ENCODE measurements around the gene NME3. TPM values are rescaled to one million over a fixed set of nuclear protein-coding genes. Genes with fewer than 3 reads are reported as not detected.

The NME3 gene
- total and polyA plus RNA-seq, 2 of the 13 experiments (the other 11 are each of a cell fraction or from before 2014, with no cell fraction given) = 10.4 to 15.9 TPM

DNA sequence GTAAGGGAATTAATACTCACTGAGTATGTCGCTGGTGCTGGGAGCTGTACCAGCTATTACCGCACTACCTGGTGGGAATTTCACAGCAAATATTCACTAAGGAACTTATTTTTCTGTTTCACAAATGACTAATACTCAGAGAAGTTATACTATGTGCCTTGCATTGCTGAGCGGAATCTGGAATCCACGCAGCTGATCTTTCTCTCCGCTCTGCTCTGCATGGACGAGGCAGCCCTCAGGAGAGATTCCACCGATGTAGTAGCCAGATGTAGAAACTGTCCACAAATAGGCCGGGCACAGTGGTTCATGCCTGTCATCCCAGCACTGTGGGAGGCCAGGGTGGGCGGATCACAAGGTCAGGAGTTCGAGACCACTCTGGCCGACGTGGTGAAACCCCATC is 17.1 kb downstream of the NME3 start:
- H3K4me2 ChIP-seq (ENCODE audit: low read depth, low read length) = no peak overlapping the region
- H3K9ac ChIP-seq (ENCODE audit: insufficient read depth, low read depth, low read length) = no peak overlapping the region
- no peaks in the 10 kb centered on the region for H3K27me3 ChIP-seq (ENCODE audit: control insufficient read depth in 1 of 2, insufficient read depth in 2 of 2, low read length in 2 of 2)
- H3K79me2 ChIP-seq (ENCODE audit: insufficient read depth, low read length) = no peaks in the 10 kb centered on the region
- in situ Hi-C loops (cut with HindIII; ENCODE audit: extremely low pct_ligation_motif_present, low pct_unique_long_range_greater_than_20kb) = no loop called here
- peaks cover 10 to 44% of the 10 kb centered on the region in 2 experiments; a peak in 4 of 5 replicates for H3K36me3 ChIP-seq (replicated peaks in 1 of 2; ENCODE audit: control insufficient read depth in 1 of 2, insufficient read depth in 2 of 2, low read length in 2 of 2)
- TF ChIP-seq ZNF20 (CRISPR knock-in tag; IDR thresholded peaks at IDR 0.05) = no peak
- TF ChIP-seq WIZ (CRISPR knock-in tag; IDR thresholded peaks at IDR 0.05) = no peak
- TF ChIP-seq ZZZ3 (CRISPR knock-in tag; IDR thresholded peaks at IDR 0.05; ENCODE audit: borderline replicate concordance) = no peak
- no peak for TF ChIP-seq ZNF329 (CRISPR knock-in tag; IDR thresholded peaks at IDR 0.05; ENCODE audit: low read depth)
- TF ChIP-seq ZNF10 (CRISPR knock-in tag; IDR thresholded peaks at IDR 0.05; ENCODE audit: borderline replicate concordance, low read depth) = no peak
- no peak for TF ChIP-seq ATAD3A (CRISPR knock-in tag; IDR thresholded peaks at IDR 0.05)
- TF ChIP-seq, protein P1, sequence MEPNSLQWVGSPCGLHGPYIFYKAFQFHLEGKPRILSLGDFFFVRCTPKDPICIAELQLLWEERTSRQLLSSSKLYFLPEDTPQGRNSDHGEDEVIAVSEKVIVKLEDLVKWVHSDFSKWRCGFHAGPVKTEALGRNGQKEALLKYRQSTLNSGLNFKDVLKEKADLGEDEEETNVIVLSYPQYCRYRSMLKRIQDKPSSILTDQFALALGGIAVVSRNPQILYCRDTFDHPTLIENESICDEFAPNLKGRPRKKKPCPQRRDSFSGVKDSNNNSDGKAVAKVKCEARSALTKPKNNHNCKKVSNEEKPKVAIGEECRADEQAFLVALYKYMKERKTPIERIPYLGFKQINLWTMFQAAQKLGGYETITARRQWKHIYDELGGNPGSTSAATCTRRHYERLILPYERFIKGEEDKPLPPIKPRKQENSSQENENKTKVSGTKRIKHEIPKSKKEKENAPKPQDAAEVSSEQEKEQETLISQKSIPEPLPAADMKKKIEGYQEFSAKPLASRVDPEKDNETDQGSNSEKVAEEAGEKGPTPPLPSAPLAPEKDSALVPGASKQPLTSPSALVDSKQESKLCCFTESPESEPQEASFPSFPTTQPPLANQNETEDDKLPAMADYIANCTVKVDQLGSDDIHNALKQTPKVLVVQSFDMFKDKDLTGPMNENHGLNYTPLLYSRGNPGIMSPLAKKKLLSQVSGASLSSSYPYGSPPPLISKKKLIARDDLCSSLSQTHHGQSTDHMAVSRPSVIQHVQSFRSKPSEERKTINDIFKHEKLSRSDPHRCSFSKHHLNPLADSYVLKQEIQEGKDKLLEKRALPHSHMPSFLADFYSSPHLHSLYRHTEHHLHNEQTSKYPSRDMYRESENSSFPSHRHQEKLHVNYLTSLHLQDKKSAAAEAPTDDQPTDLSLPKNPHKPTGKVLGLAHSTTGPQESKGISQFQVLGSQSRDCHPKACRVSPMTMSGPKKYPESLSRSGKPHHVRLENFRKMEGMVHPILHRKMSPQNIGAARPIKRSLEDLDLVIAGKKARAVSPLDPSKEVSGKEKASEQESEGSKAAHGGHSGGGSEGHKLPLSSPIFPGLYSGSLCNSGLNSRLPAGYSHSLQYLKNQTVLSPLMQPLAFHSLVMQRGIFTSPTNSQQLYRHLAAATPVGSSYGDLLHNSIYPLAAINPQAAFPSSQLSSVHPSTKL (CRISPR knock-in tag; IDR thresholded peaks at IDR 0.05) = no peak
- TF ChIP-seq AGO2 (optimal IDR thresholded peaks at IDR 0.05; ENCODE audit: low read depth, low read length) = no peak
- TF ChIP-seq STAG1 (CRISPR knock-in tag; IDR thresholded peaks at IDR 0.05) = no peak
- no peak for TF ChIP-seq ZNF710 (CRISPR knock-in tag; IDR thresholded peaks at IDR 0.05; ENCODE audit: borderline replicate concordance)
- no peak for TF ChIP-seq ZNF501 (CRISPR knock-in tag; IDR thresholded peaks at IDR 0.05)
- no peak for TF ChIP-seq DRAP1 (CRISPR knock-in tag; IDR thresholded peaks at IDR 0.05)
- TF ChIP-seq, protein P2, sequence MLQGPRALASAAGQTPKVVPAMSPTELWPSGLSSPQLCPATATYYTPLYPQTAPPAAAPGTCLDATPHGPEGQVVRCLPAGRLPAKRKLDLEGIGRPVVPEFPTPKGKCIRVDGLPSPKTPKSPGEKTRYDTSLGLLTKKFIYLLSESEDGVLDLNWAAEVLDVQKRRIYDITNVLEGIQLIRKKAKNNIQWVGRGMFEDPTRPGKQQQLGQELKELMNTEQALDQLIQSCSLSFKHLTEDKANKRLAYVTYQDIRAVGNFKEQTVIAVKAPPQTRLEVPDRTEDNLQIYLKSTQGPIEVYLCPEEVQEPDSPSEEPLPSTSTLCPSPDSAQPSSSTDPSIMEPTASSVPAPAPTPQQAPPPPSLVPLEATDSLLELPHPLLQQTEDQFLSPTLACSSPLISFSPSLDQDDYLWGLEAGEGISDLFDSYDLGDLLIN (CRISPR knock-in tag; IDR thresholded peaks at IDR 0.05; ENCODE audit: borderline replicate concordance) = no peak
- no peak for TF ChIP-seq ZNF264 (CRISPR knock-in tag; IDR thresholded peaks at IDR 0.05)
- TF ChIP-seq ARHGAP35 (CRISPR knock-in tag; IDR thresholded peaks at IDR 0.05; ENCODE audit: borderline replicate concordance) = no peak
- TF ChIP-seq, protein P3, sequence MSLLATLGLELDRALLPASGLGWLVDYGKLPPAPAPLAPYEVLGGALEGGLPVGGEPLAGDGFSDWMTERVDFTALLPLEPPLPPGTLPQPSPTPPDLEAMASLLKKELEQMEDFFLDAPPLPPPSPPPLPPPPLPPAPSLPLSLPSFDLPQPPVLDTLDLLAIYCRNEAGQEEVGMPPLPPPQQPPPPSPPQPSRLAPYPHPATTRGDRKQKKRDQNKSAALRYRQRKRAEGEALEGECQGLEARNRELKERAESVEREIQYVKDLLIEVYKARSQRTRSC (CRISPR knock-in tag; IDR thresholded peaks at IDR 0.05; ENCODE audit: low read depth) = no peak
- 93% methylated on average over 12 of the region's 12 CpGs for WGBS (ENCODE audit: low lambda C conversion rate)
- no peaks in the 10 kb centered on the region for H3K9me3 ChIP-seq (ENCODE audit: low read length)
- intact Hi-C loops (cut with micrococcal nuclease; ENCODE audit: unreplicated experiment) = no loop called here
- FAIRE-seq = no peak
- no peak overlapping the region for H2AFZ ChIP-seq (ENCODE audit: low read length)
- CTCF ChIA-PET (ENCODE audit: low intra/inter-chr PET ratio, low total read pairs) = no interaction called here
- H3K4me1 ChIP-seq (ENCODE audit: insufficient read depth, low read length) = peaks cover 10% of the 10 kb centered on the region
- no peak overlapping the region for H3K27ac ChIP-seq (ENCODE audit: extremely low read length, insufficient read depth, low read length)
- no peak for ATAC-seq
- BruUV-seq (replicated peaks) = no TSS peak
- no peak overlapping the region for H3K4me3 ChIP-seq (replicated peaks in 1 of 3; ENCODE audit: insufficient read depth in 1 of 3, low read depth in 2 of 3, low read length in 3 of 3)
- POLR2A ChIA-PET = no interaction called here
- no peak for DNase-seq (ENCODE audit: low spot score)
- no peaks in the 10 kb centered on the region for H4K20me1 ChIP-seq (ENCODE audit: insufficient read depth, low read length)

Data from HepG2 (cell line).